Measurements from ENCODE around the gene GOLGA6D. TPM values are rescaled to one million over a fixed set of nuclear protein-coding genes. Genes with fewer than 3 reads are reported as not detected.

GOLGA6D gene
- total RNA-seq, 1 donor from 2014 or later: not detected

Other genes starting within 250 kb of the GOLGA6D start
- 15.8 TPM for gene C15orf39, start 81.0 kb upstream of the GOLGA6D start, total RNA-seq
- gene GOLGA6C, start 24.5 kb upstream of the GOLGA6D start, total RNA-seq: not detected
- gene COMMD4, start 53.2 kb downstream of the GOLGA6D start, total RNA-seq: 40.7 TPM
- gene NEIL1, start 64.2 kb downstream of the GOLGA6D start, total RNA-seq: 9.7 TPM
- 94.7 TPM for gene MAN2C1, start 85.8 kb downstream of the GOLGA6D start, total RNA-seq
- 25.4 TPM for gene SIN3A, start 168.9 kb downstream of the GOLGA6D start, total RNA-seq

Measured in Right ventricle myocardium superior (tissue), 1 donor.